Right lobe of liver (tissue), 6 donors: ENCODE results near the gene RANBP3. TPM values are rescaled to one million over a fixed set of nuclear protein-coding genes. Genes with fewer than 3 reads are reported as not detected.
A peak's percentile ranks its signal among the peaks of the same experiment; 100 is the strongest.

Experiments
- ATAC-seq, 4 donors: fragments of 200-7000 bp; cut with Tn5 transposase; one replicate each; pipeline ENCODE4 v1.9.1; 2020; ENCODE audit warnings: mild to moderate bottlenecking in 4 of 4, moderate library complexity in 4 of 4
- DNase-seq, 3 donors: peaks; one replicate each; pipeline ENCODE4 v3.0.0-alpha.2; 2020
- H3K27ac ChIP-seq, 3 donors: fragments of 200-600 bp; one replicate each; pipeline ENCODE4 v1.8.0; 2022
- H3K27me3 ChIP-seq, 2 donors: fragments of 200-600 bp; one replicate each; pipeline ENCODE4 v1.8.0; 2022
- H3K36me3 ChIP-seq, 4 donors: fragments of 200-600 bp; sonication (generic) in 1 of 4; one replicate each; pipeline versions ENCODE4 v1.5.1 to v1.8.0; 2017 to 2022; ENCODE audit warnings: control low read depth in 1 of 4
- H3K4me1 ChIP-seq, 4 donors: fragments of 200-600 bp; sonication (generic) in 1 of 4; one replicate each; pipeline versions ENCODE4 v1.5.1 to v1.8.0; 2017 to 2022; ENCODE audit warnings: control low read depth in 1 of 4
- H3K4me3 ChIP-seq, 3 donors: fragments of 200-600 bp; one replicate each; pipeline ENCODE4 v1.8.0; 2022
- H3K9me3 ChIP-seq, 4 donors: fragments of 200-600 bp; sonication (generic) in 1 of 4; one replicate each; pipeline versions ENCODE4 v1.5.1 to v1.8.0; 2017 to 2022; ENCODE audit warnings: control low read depth in 1 of 4
- POLR2A ChIP-seq: fragments of 450-650 bp; IDR thresholded peaks from one replicate; pipeline ENCODE4 v1.6.1; 2017; ENCODE audit warnings: antibody characterized with exemption, mild to moderate bottlenecking
- WGBS: methylation state at CpG from one replicate; pipeline ENCODE4 v1.1.6; 2018; ENCODE audit warnings: low coverage, low lambda C conversion rate; ENCODE audit not compliant: insufficient coverage; ENCODE audit errors: missing lambda C conversion rate; 5-methylcytosine and 5-hydroxymethylcytosine counted together
- intact Hi-C, 2 donors: fragments of 100-400 bp; cut with DNase I; formaldehyde crosslinking; loops; one replicate each; pipeline versions ENCODE4 v1.11.2 to v1.14.1; 2022
- total RNA-seq, 6 experiments: library from RNA; depleted of rRNA in 2 of 6; stranded (reverse); fragments of >200 nt in 2 of 6; fragmentation: NEBNext Ultra II Directional in 3 of 6; extraction: Animal tissue kit (Norgen Biotek cat#: 25700) in 3 of 6; gene quantifications; one replicate each; pipeline versions ENCODE4 v1.1.0 to v1.2.4, GENCODE V29; 2016 to 2023
- TF ChIP-seq, protein P1 (sequence below), 4 donors: fragments of 200-600 bp in 3 of 4; fragments of 450-650 bp in 1 of 4; IDR thresholded peaks; one replicate each; pipeline versions ENCODE4 v1.5.1 to v1.8.0; 2016 to 2022; ENCODE audit warnings: antibody characterized with exemption in 4 of 4, mild to moderate bottlenecking in 2 of 4
- donor health status: DM: no; HTN: yes; CAD: no.
- donor health status: DM: no; HTN: no; CAD: no.
- donor health status: DM: no; HTN: no; CAD: no.
- donor health status: DM: no; HTN: yes; CAD: no.
- donor health status: DM: no; HTN: yes; CAD: no.

Gene RANBP3
- total RNA-seq, 6 experiments from 2014 or later = 21.7 to 49.5 (median 24.5) TPM

DNA sequence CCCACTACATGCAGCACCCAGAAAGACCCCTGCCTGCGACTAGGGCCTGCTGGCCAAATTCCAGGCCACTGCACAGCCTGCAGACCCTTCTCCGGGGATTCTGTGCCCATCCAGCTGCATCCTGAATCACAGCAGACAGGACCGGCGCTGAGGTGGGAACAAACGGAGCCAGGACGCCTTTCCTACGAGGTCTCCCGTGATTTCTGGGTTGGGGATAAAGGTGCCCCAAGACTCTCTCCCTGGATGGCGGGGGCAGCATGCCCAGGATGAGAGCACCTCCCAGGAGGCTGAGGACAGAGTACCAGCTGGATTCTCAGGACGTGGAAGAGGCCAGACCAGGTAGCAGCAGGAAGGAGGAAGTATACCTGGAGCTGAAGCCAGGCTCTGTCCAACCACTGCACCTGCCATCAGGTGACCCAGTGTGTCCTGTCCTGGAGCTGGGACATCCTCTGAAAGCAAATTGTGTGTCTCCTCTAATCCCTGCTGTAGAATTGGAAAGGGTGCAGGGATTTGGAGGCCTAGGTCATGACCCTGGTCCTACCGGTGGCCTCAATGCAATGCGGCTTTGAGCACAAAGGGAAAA lies 104.2 kb downstream of the RANBP3 start:
- Histone ChIP-seq H3K4me3 (no peak overlapping the region), H3K9me3 (no peaks in the 10 kb centered on the region), H3K36me3 (no peaks in the 10 kb centered on the region), H3K27me3 (no peaks in the 10 kb centered on the region), H3K27ac (peak overlapping the region in 1 of 3 donors; percentile 24), H3K4me1 (peaks cover 0 to 24% (median 9%) of the 10 kb centered on the region in 4 donors)
- no peak for TF ChIP-seq POLR2A
- TF ChIP-seq, protein P1, sequence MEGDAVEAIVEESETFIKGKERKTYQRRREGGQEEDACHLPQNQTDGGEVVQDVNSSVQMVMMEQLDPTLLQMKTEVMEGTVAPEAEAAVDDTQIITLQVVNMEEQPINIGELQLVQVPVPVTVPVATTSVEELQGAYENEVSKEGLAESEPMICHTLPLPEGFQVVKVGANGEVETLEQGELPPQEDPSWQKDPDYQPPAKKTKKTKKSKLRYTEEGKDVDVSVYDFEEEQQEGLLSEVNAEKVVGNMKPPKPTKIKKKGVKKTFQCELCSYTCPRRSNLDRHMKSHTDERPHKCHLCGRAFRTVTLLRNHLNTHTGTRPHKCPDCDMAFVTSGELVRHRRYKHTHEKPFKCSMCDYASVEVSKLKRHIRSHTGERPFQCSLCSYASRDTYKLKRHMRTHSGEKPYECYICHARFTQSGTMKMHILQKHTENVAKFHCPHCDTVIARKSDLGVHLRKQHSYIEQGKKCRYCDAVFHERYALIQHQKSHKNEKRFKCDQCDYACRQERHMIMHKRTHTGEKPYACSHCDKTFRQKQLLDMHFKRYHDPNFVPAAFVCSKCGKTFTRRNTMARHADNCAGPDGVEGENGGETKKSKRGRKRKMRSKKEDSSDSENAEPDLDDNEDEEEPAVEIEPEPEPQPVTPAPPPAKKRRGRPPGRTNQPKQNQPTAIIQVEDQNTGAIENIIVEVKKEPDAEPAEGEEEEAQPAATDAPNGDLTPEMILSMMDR (IDR thresholded peaks at IDR 0.05) = no peak
- 67% methylated on average over 2 of the region's 12 CpGs for WGBS
- no peak for DNase-seq
- no peak for ATAC-seq
- intact Hi-C loops = no loop called here

DNA sequence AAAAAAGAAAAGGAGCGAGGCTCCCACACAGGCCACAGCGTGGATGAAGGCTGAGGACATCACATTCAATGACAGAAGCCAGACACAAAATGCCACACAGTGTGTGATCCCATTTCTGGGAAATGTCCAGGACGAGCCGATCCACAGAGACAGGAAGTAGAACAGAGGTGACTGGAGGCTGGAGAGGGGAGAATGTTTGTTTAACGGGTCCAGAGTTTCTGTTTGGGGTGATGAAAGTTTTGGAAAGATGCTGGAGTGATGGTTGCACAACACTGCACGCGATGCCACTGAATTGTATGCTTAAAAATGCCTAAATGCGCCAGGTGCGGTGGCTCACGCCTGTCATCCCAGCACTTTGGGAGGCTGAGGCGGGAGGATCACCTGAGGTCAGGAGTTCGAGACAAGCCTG lies 107.0 kb downstream of the RANBP3 start:
- TF ChIP-seq, protein P1 (IDR thresholded peaks at IDR 0.05) = no peak
- TF ChIP-seq POLR2A = peak; percentile 75
- peak; percentile 80 to 85 (median 84) for ATAC-seq
- H3K4me1 ChIP-seq = peaks cover 0 to 24% (median 9%) of the 10 kb centered on the region in 4 donors
- H3K27ac ChIP-seq = peak overlapping the region; percentile 58 to 84 (median 82)
- no peaks in the 10 kb centered on the region for H3K27me3 ChIP-seq
- DNase-seq = peak; percentile 70 to 92 (median 82)
- no peaks in the 10 kb centered on the region for H3K36me3 ChIP-seq
- WGBS = 22% methylated on average over 11 of the region's 12 CpGs
- intact Hi-C loops = no loop called here
- no peak overlapping the region for H3K4me3 ChIP-seq
- no peaks in the 10 kb centered on the region for H3K9me3 ChIP-seq

DNA sequence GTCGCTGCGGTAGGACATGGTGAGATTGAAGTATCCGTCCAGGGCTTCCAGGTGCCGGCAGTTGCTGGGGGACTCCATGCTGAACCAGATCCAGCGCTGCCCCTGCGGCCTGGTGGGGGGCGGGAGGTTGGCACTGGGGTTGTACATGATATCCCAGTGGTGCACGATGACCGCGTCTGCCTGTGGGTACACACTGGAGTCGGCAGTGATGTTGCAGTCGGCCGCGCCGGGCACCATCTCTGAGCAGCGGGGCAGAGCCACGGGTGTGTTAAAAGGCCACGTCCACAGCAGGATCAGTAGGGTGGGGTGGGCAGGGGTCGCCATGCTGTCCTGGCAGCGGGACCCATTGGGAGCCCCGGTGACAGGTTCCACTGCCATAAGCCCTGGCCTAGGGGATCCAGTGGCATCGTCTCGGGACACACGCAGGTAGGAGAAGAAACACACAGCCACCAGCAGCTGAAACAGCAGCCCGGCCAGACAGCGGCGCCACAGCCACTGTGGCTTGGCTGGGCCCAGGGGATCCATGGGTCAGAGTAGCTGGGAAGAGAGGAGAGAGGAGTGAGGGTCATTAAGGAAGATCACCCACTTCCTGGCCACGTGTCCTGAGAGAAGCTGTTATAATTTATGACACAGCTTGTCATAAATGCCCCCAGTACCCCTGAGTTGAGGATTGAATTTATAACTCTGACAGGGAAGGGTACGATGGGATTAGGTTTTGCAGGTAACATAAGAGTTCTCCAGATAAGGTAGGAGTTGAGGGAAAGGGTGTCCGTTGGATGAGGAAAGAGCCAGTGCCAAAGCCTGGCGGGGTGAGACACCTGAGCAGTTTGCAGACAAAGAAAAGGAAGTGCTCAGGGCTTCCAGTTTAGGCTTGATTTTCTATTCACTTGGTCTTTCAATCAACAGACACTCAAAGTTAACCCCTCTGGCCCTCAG lies 110.5 kb downstream of the RANBP3 start:
- intact Hi-C loops = no loop called here
- no peaks in the 10 kb centered on the region for H3K9me3 ChIP-seq
- H3K4me3 ChIP-seq = no peak overlapping the region
- DNase-seq = no peak
- WGBS = 84% methylated on average over 11 of the region's 31 CpGs
- ATAC-seq = no peak
- no peak overlapping the region for H3K27ac ChIP-seq
- peaks cover 0 to 21% (median 7%) of the 10 kb centered on the region in 4 donors for H3K4me1 ChIP-seq
- TF ChIP-seq, protein P1 (IDR thresholded peaks at IDR 0.05) = no peak
- TF ChIP-seq POLR2A = no peak
- no peaks in the 10 kb centered on the region for H3K36me3 ChIP-seq
- H3K27me3 ChIP-seq = no peaks in the 10 kb centered on the region

Other genes starting within 250 kb of the RANBP3 start
- 1 to 10 TPM; 1.7 to 3.3 (median 2.1) TPM for gene PRR22, start 193.4 kb downstream of the RANBP3 start, total RNA-seq
- gene DUS3L, start 187.0 kb downstream of the RANBP3 start, total RNA-seq = 10 to 100 TPM; 14.7 to 28.6 (median 20.5) TPM
- gene NRTN, start 173.1 kb downstream of the RANBP3 start, total RNA-seq = 10 to 100 TPM in 3 of 6 experiments, 1 to 10 TPM in 3; 4.7 to 11.6 (median 9.8) TPM
- gene FUT6, start 138.4 kb downstream of the RANBP3 start, total RNA-seq = 10 to 100 TPM in 2 of 6 experiments, 1 to 10 TPM in 4; 2.3 to 28.1 (median 9.7) TPM
- 1 to 10 TPM in 1 of 6 experiments, under 1 TPM in 5; 0.19 to 1.4 (median 0.33) TPM for gene FUT3, start 126.7 kb downstream of the RANBP3 start, total RNA-seq
- under 1 TPM in 4 of 6 experiments, not detected in 2; 0.13 to 0.97 (median 0.39) TPM for gene FUT5, start 107.6 kb downstream of the RANBP3 start, total RNA-seq
- gene NDUFA11, start 74.3 kb downstream of the RANBP3 start, total RNA-seq = 100 to 1,000 TPM; 108 to 161 (median 157) TPM
- gene VMAC, start 73.3 kb downstream of the RANBP3 start, total RNA-seq = 1 to 10 TPM; 1.7 to 3.9 (median 2.8) TPM
- gene CAPS, start 63.9 kb downstream of the RANBP3 start, total RNA-seq = 1 to 10 TPM; 1.1 to 7.9 (median 5.0) TPM
- 1 to 10 TPM; 1.6 to 2.9 (median 1.9) TPM for gene RFX2, start 132.4 kb upstream of the RANBP3 start, total RNA-seq
- not detected for gene ACSBG2, start 157.5 kb upstream of the RANBP3 start, total RNA-seq